Measurements from ENCODE around the gene PPIL1.

GRCh38 chr6:36875250-36875633, 639 bp upstream of the PPIL1 start:
- TF ChIP-seq FOXM1 (IDR thresholded peaks at IDR 0.05; ENCODE audit: borderline replicate concordance, low read depth) (no peak), USF1 (IDR thresholded peaks at IDR 0.05) (no peak), MAX (IDR thresholded peaks at IDR 0.05) (no peak), TCF12 (IDR thresholded peaks at IDR 0.05; ENCODE audit: low read depth) (no peak), EP300 (IDR thresholded peaks at IDR 0.05; ENCODE audit: borderline replicate concordance) (no peak), TAF1 (IDR thresholded peaks at IDR 0.05; ENCODE audit: low read depth) (no peak), YY1 (IDR thresholded peaks at IDR 0.05; ENCODE audit: low read depth) (no peak)
